Measurements from ENCODE around the gene SEPSECS. TPM values are rescaled to one million over a fixed set of nuclear protein-coding genes. Genes with fewer than 3 reads are reported as not detected.
A peak's percentile ranks its signal among the peaks of the same experiment; 100 is the strongest.

The SEPSECS gene
- total and polyA plus RNA-seq, 9 of the 15 experiments (the other 6 are each of a cell fraction or from before 2014, with no cell fraction given): 3.9 to 17.2 (median 7.9) TPM

GRCh38 chr4:25182937-25183336, 22.7 kb upstream of the SEPSECS start:
- ChIA-PET POLR2A (interaction anchor here (0.7 kb wide), 1 partner anchor 11 kb away, joined by 4 read pairs; no protein-coding TSS in a partner anchor), CTCF (ENCODE audit: low intra/inter-chr PET ratio) (no interaction called here)
- Histone ChIP-seq H3K27ac (ENCODE audit: extremely low read depth, low read depth, low read length) (no peak overlapping the region), H3K36me3 (ENCODE audit: control insufficient read depth, insufficient read depth, low read length) (no peaks in the 10 kb centered on the region), H4K20me1 (replicated peaks; ENCODE audit: control insufficient read depth, insufficient read depth, low read length) (no peaks in the 10 kb centered on the region; the same call in none of the 2 replicates), H3K9ac (ENCODE audit: insufficient read depth in 1 of 2, low read depth in 2 of 2, low read length in 2 of 2) (peak overlapping the region in 1 of 2 experiments; percentile 36; a peak in 1 of 4 replicates), H3K79me2 (ENCODE audit: control insufficient read depth, insufficient read depth, low read length) (no peaks in the 10 kb centered on the region), H3K4me3 (no peak overlapping the region), H3K4me1 (replicated peaks in 1 of 2; ENCODE audit: control insufficient read depth in 2 of 2, insufficient read depth in 2 of 2, low read length in 2 of 2) (no peaks in the 10 kb centered on the region; a peak in 1 of 5 replicates), H3K9me3 (replicated peaks; ENCODE audit: control insufficient read depth, insufficient read depth, low read depth, low read length) (no peaks in the 10 kb centered on the region), H3K9me1 (ENCODE audit: control insufficient read depth, insufficient read depth, low read length) (no peaks in the 10 kb centered on the region), H2AFZ (ENCODE audit: low read depth, low read length) (no peak overlapping the region), H3K27me3 (ENCODE audit: control insufficient read depth in 2 of 2, insufficient read depth in 2 of 2, low read length in 2 of 2) (no peaks in the 10 kb centered on the region), H3K4me2 (ENCODE audit: insufficient read depth, low read length) (no peak overlapping the region)
- no TSS peak for BruUV-seq (replicated peaks)
- ATAC-seq (no peak), FAIRE-seq (no peak), DNase-seq (ENCODE audit: extremely low read depth in 1 of 4, low spot score in 3 of 4) (no peak)
- in situ Hi-C loops (cut with MboI): no loop called here
- 15% methylated on average over 5 of the region's 5 CpGs for WGBS (ENCODE audit: insufficient coverage, low coverage, missing lambda C conversion rate)
- intact Hi-C loops (cut with micrococcal nuclease): loop anchor here (5.0 kb wide), 1 partner anchor 49 kb away; the partner anchor contains the start of gene PI4K2B
- TF ChIP-seq, protein P1, sequence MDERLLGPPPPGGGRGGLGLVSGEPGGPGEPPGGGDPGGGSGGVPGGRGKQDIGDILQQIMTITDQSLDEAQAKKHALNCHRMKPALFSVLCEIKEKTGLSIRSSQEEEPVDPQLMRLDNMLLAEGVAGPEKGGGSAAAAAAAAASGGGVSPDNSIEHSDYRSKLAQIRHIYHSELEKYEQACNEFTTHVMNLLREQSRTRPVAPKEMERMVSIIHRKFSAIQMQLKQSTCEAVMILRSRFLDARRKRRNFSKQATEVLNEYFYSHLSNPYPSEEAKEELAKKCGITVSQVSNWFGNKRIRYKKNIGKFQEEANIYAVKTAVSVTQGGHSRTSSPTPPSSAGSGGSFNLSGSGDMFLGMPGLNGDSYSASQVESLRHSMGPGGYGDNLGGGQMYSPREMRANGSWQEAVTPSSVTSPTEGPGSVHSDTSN (CRISPR knock-in tag; IDR thresholded peaks at IDR 0.05; ENCODE audit: low read depth): no peak
- TF ChIP-seq, protein P1 (tag; conservative IDR thresholded peaks at IDR 0.05; ENCODE audit: low read depth): peak; percentile 77
- TF ChIP-seq PTTG1 (tag; IDR thresholded peaks at IDR 0.05; ENCODE audit: low read depth) (no peak), CTCFL (IDR thresholded peaks at IDR 0.05; ENCODE audit: borderline replicate concordance, insufficient read depth, low read depth, low read length, poor library complexity, severe bottlenecking) (no peak)
